IMR-90 (cell line): ENCODE data around the gene PSMC3. TPM values are rescaled to one million over a fixed set of nuclear protein-coding genes. Genes with fewer than 3 reads are reported as not detected.
A peak's percentile ranks its signal among the peaks of the same experiment; 100 is the strongest.

Experiments
- ATAC-seq: fragments of 200-7000 bp; cut with Tn5 transposase; 2 replicates; pipeline ENCODE4 v1.9.1; 2020; ENCODE audit warnings: low read depth, mild to moderate bottlenecking, moderate library complexity
- BruUV-seq: library from RNA; stranded (reverse); fragments of 400-500 nt; replicated peaks from 2 replicates; lab custom pipeline; 2021; lab: Mats Ljungman, UMichigan
- CTCF ChIA-PET: fragments of 300-600 bp; formaldehyde crosslinking; extraction: SDS; loops from one replicate; lab custom pipeline; 2021; ENCODE audit warnings: antibody characterized with exemption; lab: Yijun Ruan, JAX
- POLR2A ChIA-PET: fragments of 300-600 bp; sonication (Branson Sonifier 250); formaldehyde crosslinking; loops from one replicate; lab custom pipeline; 2022; ENCODE audit warnings: antibody characterized with exemption; ENCODE audit not compliant: unreplicated experiment; lab: Charles Lee
- DNase-seq: peaks from one replicate; pipeline ENCODE4 v3.0.0; 2013
- H2AFZ ChIP-seq: replicated peaks from 2 replicates; pipeline ENCODE3; 2013; ENCODE audit warnings: low read length, mild to moderate bottlenecking; ENCODE audit not compliant: poor library complexity
- H2AK5ac ChIP-seq: 2 replicates; pipeline ENCODE4 v1.6.1; 2013; ENCODE audit warnings: low read depth, low read length, inconsistent platforms
- H2AK9ac ChIP-seq: replicated peaks from 2 replicates; pipeline ENCODE3; 2013; ENCODE audit warnings: mild to moderate bottlenecking, low read depth, low read length, moderate library complexity; ENCODE audit not compliant: poor library complexity
- H2BK120ac ChIP-seq: 2 replicates; pipeline ENCODE4 v1.6.1; 2013; ENCODE audit warnings: low read depth, low read length, inconsistent platforms
- H2BK15ac ChIP-seq: 3 replicates; pipeline ENCODE4 v1.6.1; 2013; ENCODE audit warnings: low read depth, low read length, inconsistent platforms
- H2BK20ac ChIP-seq: 2 replicates; pipeline ENCODE4 v1.6.1; 2013; ENCODE audit warnings: low read depth, mild to moderate bottlenecking, inconsistent platforms, low read length, moderate library complexity
- H2BK5ac ChIP-seq: 2 replicates; pipeline ENCODE4 v1.6.1; 2013; ENCODE audit warnings: mild to moderate bottlenecking, low read depth, low read length, inconsistent platforms; ENCODE audit not compliant: poor library complexity, severe bottlenecking
- H3K14ac ChIP-seq: replicated peaks from 2 replicates; pipeline ENCODE4 v1.6.1; 2013; ENCODE audit warnings: low read depth, low read length, inconsistent platforms
- H3K18ac ChIP-seq: 2 replicates; pipeline ENCODE4 v1.6.1; 2013; ENCODE audit warnings: low read depth, low read length, control low read depth
- H3K23ac ChIP-seq: 2 replicates; pipeline ENCODE4 v1.6.1; 2013; ENCODE audit warnings: low read depth, low read length, inconsistent platforms
- H3K27ac ChIP-seq: 2 replicates; pipeline ENCODE4 v1.5.1; 2013; ENCODE audit warnings: mild to moderate bottlenecking, control low read depth, low read length; ENCODE audit not compliant: insufficient read depth
- H3K27me3 ChIP-seq: 2 replicates; pipeline ENCODE4 v1.6.1; 2013; ENCODE audit warnings: low read length; ENCODE audit not compliant: control insufficient read depth, insufficient read depth
- H3K36me3 ChIP-seq: 2 replicates; pipeline ENCODE4 v1.6.1; 2013; ENCODE audit warnings: low read length, mixed read lengths; ENCODE audit not compliant: control insufficient read depth, insufficient read depth
- H3K4ac ChIP-seq: 2 replicates; pipeline ENCODE4 v1.6.1; 2013; ENCODE audit warnings: low read depth, low read length, inconsistent platforms
- H3K4me1 ChIP-seq: 2 replicates; pipeline ENCODE4 v1.6.1; 2013; ENCODE audit warnings: low read length, mixed read lengths; ENCODE audit not compliant: control insufficient read depth, insufficient read depth
- H3K4me2 ChIP-seq: 2 replicates; pipeline ENCODE4 v1.6.1; 2013; ENCODE audit warnings: low read depth, mild to moderate bottlenecking, control low read depth, low read length, moderate library complexity
- H3K4me3 ChIP-seq: 2 replicates; pipeline ENCODE4 v1.5.1; 2013; ENCODE audit warnings: low read depth, mild to moderate bottlenecking, control low read depth, low read length, moderate library complexity; ENCODE audit not compliant: insufficient read depth
- H3K56ac ChIP-seq: 2 replicates; pipeline ENCODE4 v1.6.1; 2013; ENCODE audit warnings: low read length, inconsistent platforms; ENCODE audit not compliant: insufficient read depth; ENCODE audit errors: extremely low read depth
- H3K79me1 ChIP-seq, 2 experiments: 2 replicates each; pipeline ENCODE4 v1.6.1; 2013; ENCODE audit warnings: low read length in 2 of 2, inconsistent platforms in 1 of 2, low read depth in 1 of 2
- H3K9ac ChIP-seq: 2 replicates; pipeline ENCODE4 v1.6.1; 2013; ENCODE audit warnings: low read depth, low read length, control low read depth
- H3K9me1 ChIP-seq: 2 replicates; pipeline ENCODE4 v1.6.1; 2013; ENCODE audit warnings: low read length, inconsistent platforms; ENCODE audit not compliant: insufficient read depth
- H3K9me3 ChIP-seq: 2 replicates; pipeline ENCODE4 v1.6.1; 2013; ENCODE audit warnings: low read length; ENCODE audit not compliant: control insufficient read depth, insufficient read depth
- H4K20me1 ChIP-seq: 2 replicates; pipeline ENCODE4 v1.6.1; 2013; ENCODE audit warnings: low read length, inconsistent platforms; ENCODE audit not compliant: insufficient read depth
- H4K5ac ChIP-seq: 2 replicates; pipeline ENCODE4 v1.6.1; 2013; ENCODE audit warnings: mild to moderate bottlenecking, low read depth, low read length, control low read depth
- H4K8ac ChIP-seq, 2 experiments: 2 replicates each; pipeline ENCODE4 v1.6.1; 2013; ENCODE audit warnings: low read depth in 2 of 2, low read length in 2 of 2, control low read depth in 1 of 2, inconsistent platforms in 1 of 2
- H4K91ac ChIP-seq: 2 replicates; pipeline ENCODE4 v1.6.1; 2013; ENCODE audit warnings: low read depth, low read length, inconsistent platforms; ENCODE audit not compliant: insufficient read depth
- RAD21 ChIP-seq: IDR thresholded peaks from 2 replicates; pipeline ENCODE4 v1.6.1; 2012; ENCODE audit warnings: low read length, improper control_type of control experiment
- RCOR1 ChIP-seq: IDR thresholded peaks from 2 replicates; pipeline ENCODE4 v1.6.1; 2012; ENCODE audit warnings: mild to moderate bottlenecking, low read length, improper control_type of control experiment; ENCODE audit not compliant: insufficient replicate concordance
- SMC3 ChIP-seq: fragments of 150-350 bp; IDR thresholded peaks from 2 replicates; pipeline ENCODE4 v1.6.1; 2016; ENCODE audit warnings: low read depth, mild to moderate bottlenecking, antibody characterized with exemption, low read length, moderate library complexity
- WGBS, 2 experiments: methylation state at CpG; one replicate each; pipeline versions ENCODE4 v1.1.5 to v1.1.7; 2013; ENCODE audit warnings: missing lambda C conversion rate in 2 of 2; ENCODE audit not compliant: insufficient read length in 1 of 2; ENCODE audit errors: extremely low coverage in 2 of 2; 5-methylcytosine and 5-hydroxymethylcytosine counted together
- dilution Hi-C: fragments of 300-500 bp; cut with HindIII; formaldehyde crosslinking; loops from one replicate; pipeline ENCODE4 v1.14.3; 2018; ENCODE audit warnings: low sequenced_read_pairs; ENCODE audit not compliant: unreplicated experiment
- in situ Hi-C: fragments of 300-500 bp; cut with MboI; formaldehyde crosslinking; loops from 3 replicates; pipeline ENCODE4 v1.14.3; 2019; ENCODE audit warnings: low sequenced_read_pairs, inconsistent platforms, mixed read lengths
- intact Hi-C: fragments of 100-400 bp; cut with micrococcal nuclease; formaldehyde crosslinking; loops from 2 replicates; pipeline ENCODE4 v1.10.0; 2022
- polyA plus RNA-seq, 3 experiments: library from polyadenylated mRNA; depleted of rRNA; stranded (reverse); fragments of >200 nt; gene quantifications; 2 replicates each; pipeline ENCODE4 v1.2.3, GENCODE V29; 2012; ENCODE audit warnings: low replicate concordance in 1 of 3
- total RNA-seq: library from RNA; depleted of rRNA; stranded (reverse); fragments of >200 nt; gene quantifications from 2 replicates; pipeline ENCODE4 v1.2.3, GENCODE V29; 2012
- TF ChIP-seq, protein P1 (sequence below): conservative IDR thresholded peaks from 2 replicates; pipeline ENCODE4 v1.5.1; 2012; ENCODE audit warnings: mild to moderate bottlenecking, low read depth, low read length, improper control_type of control experiment
- TF ChIP-seq, protein P2 (sequence below): fragments of 150-350 bp; IDR thresholded peaks from 2 replicates; pipeline ENCODE4 v1.6.1; 2017; ENCODE audit warnings: mild to moderate bottlenecking, antibody characterized with exemption, low read length, low read depth

PSMC3 gene
- total and polyA plus RNA-seq, 2 of the 4 experiments (the other 2 are of a cell fraction): 238 to 253 TPM

DNA sequence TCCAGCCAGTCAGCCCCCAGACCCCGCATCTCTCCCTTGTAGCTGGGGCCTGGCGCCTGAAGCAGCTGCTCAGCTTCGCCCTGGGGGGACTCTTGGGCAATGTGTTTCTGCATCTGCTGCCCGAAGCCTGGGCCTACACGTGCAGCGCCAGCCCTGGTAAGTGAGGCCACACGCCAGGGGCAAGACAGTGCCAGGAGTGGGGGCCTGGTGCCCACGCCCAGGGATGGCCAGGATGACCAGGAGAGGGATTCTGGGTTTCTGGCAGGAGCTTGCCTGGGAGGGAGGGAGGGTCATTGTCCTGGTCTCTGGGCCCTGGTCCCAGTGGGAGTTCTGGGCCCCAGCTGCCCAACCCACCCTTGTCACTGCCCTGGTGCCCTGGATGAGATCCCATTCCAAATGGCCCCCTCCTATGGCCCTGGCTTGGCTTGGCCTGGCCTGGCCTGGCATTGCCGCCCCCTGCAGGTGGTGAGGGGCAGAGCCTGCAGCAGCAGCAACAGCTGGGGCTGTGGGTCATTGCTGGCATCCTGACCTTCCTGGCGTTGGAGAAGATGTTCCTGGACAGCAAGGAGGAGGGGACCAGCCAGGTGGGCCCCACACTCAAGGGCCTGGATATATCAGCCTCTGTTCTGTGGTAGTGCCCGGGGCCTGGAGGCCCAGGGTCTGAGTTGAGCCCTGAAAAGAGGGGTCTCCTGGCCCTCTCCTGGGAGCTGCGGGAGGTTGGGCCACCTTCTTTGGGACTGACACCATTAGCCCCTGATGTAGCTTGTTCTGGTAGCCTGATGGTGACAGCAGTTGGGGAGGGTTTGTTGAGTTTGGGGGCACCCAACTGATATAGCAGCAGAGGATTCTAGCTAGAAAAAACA, 14.1 kb downstream of the PSMC3 start:
- WGBS, 2 experiments: 100% methylated on average over 1 of the region's 12 CpGs; no CpG with 5 or more reads in 1 of the 2 experiments
- Histone ChIP-seq H3K23ac (no peak overlapping the region), H3K18ac (no peak overlapping the region), H2BK120ac (no peak overlapping the region), H4K5ac (no peak overlapping the region), H3K4me3 (no peak overlapping the region), H2BK5ac (peak overlapping the region; percentile 4), H3K4me2 (no peak overlapping the region), H3K4ac (no peak overlapping the region), H4K20me1 (peaks cover 31% of the 10 kb centered on the region; the same call in 1 of the 2 replicates), H3K14ac (no peak overlapping the region), H3K4me1 (peaks cover 54% of the 10 kb centered on the region), H3K36me3 (peaks cover 51% of the 10 kb centered on the region), H2AK9ac (peak overlapping the region; percentile 4), H4K8ac (no peak overlapping the region; a peak in 1 of 4 replicates), H2BK20ac (no peak overlapping the region), H3K9ac (no peak overlapping the region), H2AK5ac (peak overlapping the region; percentile 42; the same call in 1 of the 2 replicates), H3K27me3 (no peaks in the 10 kb centered on the region), H3K9me3 (no peaks in the 10 kb centered on the region), H3K27ac (peak overlapping the region; percentile 27; the same call in 1 of the 2 replicates), H3K56ac (no peak overlapping the region), H4K91ac (no peak overlapping the region), H2BK15ac (no peak overlapping the region), H3K79me1 (peaks cover 15 to 67% of the 10 kb centered on the region in 2 experiments; a peak in 3 of 4 replicates), H3K9me1 (peaks cover 13% of the 10 kb centered on the region), H2AFZ (peak overlapping the region; percentile 26)
- ATAC-seq (no peak), DNase-seq (peak; percentile 26)
- CTCF ChIA-PET: interaction anchor here (0.6 kb wide), 1 partner anchor 468 kb away, joined by 4 read pairs; no protein-coding TSS in a partner anchor
- dilution Hi-C loops: no loop called here
- intact Hi-C loops: no loop called here
- peak; percentile 46 for TF ChIP-seq RAD21
- TF ChIP-seq, protein P1, sequence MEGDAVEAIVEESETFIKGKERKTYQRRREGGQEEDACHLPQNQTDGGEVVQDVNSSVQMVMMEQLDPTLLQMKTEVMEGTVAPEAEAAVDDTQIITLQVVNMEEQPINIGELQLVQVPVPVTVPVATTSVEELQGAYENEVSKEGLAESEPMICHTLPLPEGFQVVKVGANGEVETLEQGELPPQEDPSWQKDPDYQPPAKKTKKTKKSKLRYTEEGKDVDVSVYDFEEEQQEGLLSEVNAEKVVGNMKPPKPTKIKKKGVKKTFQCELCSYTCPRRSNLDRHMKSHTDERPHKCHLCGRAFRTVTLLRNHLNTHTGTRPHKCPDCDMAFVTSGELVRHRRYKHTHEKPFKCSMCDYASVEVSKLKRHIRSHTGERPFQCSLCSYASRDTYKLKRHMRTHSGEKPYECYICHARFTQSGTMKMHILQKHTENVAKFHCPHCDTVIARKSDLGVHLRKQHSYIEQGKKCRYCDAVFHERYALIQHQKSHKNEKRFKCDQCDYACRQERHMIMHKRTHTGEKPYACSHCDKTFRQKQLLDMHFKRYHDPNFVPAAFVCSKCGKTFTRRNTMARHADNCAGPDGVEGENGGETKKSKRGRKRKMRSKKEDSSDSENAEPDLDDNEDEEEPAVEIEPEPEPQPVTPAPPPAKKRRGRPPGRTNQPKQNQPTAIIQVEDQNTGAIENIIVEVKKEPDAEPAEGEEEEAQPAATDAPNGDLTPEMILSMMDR: peak; percentile 65
- 0 out of 2 replicates have a peak, but pooled peaks have one; percentile 22 for TF ChIP-seq SMC3
- TF ChIP-seq, protein P2, sequence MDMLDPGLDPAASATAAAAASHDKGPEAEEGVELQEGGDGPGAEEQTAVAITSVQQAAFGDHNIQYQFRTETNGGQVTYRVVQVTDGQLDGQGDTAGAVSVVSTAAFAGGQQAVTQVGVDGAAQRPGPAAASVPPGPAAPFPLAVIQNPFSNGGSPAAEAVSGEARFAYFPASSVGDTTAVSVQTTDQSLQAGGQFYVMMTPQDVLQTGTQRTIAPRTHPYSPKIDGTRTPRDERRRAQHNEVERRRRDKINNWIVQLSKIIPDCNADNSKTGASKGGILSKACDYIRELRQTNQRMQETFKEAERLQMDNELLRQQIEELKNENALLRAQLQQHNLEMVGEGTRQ: no peak
- no peak for TF ChIP-seq RCOR1
- POLR2A ChIA-PET: interaction anchor here (0.6 kb wide), 2 partner anchors 19 to 232 kb away, joined by 3 to 4 read pairs; no protein-coding TSS in a partner anchor
- in situ Hi-C loops: no loop called here
- no TSS peak for BruUV-seq
